ENCODE measurements around the gene HMGN4.
A peak's percentile ranks its signal among the peaks of the same experiment; 100 is the strongest.
"Not testable (repeated sequence)": the region's sequence is repeated elsewhere in the genome, so short reads cannot be mapped to it uniquely, and the experiment has no call there.

Gene HMGN4

DNA sequence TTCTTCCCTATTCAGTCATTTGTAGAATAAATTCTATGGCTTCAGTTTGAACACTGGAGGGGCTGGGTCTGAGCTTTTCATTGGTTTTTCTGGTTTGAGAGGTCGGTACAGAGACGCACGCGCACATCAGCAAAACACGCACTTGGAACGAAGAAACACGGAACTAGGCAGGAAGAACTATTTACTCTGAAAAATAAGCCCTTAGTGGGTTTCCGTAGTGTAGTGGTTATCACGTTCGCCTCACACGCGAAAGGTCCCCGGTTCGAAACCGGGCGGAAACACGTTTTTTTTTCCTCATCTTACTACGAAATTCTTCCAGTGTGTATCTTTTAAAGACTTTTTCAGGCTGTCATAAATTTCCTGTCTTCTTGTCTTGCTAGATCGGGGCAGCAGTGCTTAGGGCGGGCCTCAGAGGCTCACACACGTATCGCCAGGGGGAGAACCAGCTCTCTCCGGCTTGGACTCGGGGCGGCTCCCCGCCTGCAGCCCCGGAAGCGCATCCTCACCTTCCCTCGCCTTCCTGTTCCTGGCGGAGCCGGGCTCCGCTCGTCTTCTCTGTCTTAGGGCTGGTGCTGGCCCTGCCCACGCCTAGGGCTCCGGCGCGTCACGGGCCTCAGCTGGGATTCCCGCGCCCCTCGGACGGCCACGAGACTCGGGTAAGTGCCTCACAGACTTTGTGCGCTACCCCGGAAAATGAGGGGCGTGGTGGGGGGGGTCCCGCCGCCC, at the start of gene HMGN4:
TSS of gene HMGN4 (plus strand) at position 521 of the 726 bp plus-strand sequence. CDS start 6,841 bp downstream, outside the sequence.
- DNase-seq: peak; percentile 72

DNA sequence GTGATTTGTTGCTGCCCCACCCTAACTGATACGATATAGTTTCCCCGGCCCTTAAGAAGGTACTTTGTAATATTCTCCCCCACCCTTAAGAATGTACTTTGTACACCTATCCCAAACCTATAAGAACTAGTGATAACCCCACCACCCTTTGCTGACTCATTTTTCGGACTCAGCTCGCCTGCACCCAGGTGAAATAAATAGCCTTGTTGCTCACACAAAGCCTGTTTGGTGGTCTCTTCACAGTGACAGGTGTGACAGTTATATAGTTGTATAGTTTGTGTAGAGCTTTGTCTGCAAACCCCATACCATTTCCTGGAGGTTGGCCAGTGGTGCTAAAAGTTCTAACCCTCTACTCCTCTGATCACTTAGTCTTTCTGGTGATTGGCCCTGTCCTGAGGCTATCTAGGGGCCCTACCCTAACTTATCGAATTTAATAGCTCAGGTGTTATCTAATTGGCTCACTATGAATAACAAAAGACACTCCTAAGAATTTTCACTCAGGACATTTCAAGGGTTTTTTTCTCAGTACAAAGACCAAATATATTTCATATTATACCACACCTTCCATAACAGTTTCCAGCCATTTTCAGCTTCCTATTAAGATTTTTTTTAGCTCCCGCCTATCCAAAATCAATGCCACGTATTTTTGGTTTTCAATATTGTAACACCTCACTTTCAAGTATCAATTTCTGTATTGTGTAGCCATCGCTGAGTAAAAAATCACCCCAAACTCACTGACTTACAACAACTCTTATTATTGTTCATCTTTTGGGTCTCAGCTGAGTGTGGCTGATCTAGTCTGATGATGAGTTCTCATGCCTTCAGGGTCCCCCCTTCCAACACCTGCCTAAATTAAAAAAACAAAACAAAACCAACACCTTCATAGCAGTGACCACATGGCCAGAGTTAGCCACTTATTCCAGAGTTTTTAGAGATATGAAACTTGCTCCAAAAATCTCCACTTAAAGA, 47.9 kb upstream of the HMGN4 start:
- no peak for DNase-seq

DNA sequence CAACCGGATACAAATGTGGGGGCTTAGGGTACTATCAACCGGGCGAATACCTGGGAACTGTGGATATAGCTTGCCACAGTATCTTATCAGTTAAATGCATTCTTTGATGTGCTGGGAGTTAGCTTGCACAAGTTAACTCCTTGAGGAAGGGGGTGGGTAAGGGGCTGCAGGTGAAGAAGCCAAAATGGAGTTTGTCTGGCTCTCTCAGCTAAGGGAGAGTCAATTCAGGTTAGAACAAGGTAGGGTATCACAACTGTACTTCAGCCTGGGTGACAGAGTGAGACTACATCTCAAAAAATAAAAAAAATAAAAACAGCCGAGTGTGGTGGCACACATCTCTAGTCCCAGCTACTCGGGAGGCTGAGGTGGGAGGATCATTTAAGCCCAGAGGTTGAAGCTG, 46.6 kb upstream of the HMGN4 start:
- DNase-seq: no peak

DNA sequence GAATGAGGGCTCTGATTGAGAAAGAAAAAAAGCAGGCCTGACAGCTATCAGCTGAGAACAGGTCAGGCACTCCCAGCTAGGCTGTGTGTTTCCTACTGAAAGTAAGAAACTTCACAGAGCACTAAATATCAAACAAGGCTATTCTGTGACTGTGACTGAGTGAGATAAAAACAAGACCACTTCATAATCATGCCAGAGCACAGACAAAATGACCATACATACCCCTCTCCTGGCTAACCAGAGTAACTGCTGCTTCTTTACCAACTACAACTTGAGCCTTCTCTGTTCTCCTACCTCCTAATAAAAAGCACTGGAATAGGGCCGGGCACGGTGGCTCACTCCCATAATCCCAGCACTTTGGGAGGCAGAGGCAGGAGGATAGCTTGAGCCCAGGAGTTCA, 44.9 kb upstream of the HMGN4 start:
- DNase-seq: no peak

DNA sequence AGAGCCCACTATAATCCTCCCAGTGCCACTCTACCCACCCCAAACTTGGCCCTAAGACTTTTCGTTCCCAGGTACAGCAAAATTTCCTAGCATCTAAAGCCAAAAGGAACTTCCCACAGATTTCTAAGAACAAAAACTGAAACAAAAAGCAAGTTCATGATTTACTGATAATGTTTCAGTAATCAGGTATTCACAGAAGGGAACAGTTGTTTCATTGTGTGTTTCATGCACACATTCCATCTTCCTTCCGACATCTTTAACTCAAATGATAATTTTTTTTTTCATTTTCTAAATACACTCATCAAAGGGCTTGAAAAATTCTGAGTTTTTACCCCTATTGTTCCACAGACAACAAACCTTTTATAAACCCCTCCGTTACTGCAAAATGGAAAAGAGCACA, 44.0 kb upstream of the HMGN4 start:
- no peak for DNase-seq

DNA sequence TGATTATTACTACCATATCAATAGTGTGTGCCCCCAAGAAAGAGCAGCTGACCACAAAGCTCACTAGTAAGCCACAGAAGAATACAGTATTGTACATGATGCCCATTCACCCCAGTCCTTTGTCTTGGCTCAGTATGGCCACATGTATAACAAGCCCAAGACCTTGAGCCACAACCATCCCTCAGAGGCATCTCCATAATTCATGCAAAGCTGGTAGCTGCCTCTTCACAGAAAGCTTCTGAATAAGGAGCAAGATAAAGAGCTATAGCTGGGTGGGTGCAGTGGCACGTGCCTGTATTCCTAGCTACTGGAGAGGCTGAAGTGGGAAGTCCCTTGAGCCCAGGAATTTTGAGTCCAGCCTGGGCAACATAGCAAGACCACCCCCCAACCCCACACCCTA, 42.9 kb upstream of the HMGN4 start:
- no peak for DNase-seq

DNA sequence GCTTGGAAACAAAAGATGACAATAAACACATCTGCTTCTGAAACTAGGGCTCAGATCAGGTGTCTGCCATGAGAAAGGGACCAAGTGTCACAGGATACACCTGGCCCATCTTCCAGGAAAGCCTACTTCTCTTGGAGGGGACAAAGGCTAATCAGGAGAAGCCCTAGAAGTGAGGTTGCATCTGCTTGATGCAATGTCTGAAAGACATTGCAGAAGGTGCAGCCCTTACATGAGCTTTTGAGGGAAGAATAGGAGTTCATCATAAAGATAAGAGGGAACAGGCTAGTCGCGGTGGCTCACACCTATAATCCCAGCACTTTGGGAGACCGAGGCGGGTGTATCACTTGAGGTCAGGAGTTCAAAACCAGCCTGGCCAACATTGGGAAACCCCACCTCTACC, 40.6 kb upstream of the HMGN4 start:
- DNase-seq: no peak

DNA sequence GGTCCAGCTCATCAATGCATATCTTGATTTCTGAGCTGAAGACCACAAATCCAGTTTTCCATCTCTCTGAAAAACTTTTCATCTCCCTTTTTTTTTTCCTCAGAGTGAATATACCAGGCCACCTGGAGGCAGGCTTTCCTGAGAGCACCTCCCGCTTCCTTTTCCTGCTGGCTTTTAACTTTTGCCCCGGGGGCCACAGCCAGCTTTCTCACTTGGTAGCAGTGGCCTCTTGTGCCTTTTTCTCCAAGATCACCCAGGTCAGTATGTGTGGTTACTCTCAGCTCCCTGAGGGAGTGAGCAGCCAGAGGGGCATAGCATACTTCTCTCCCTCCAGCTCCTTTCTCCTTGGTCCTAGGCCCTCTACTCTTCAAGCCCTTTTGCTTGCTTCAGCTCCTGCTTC, 38.1 kb upstream of the HMGN4 start, which contains the start of gene BTN1A1:
TSS of gene BTN1A1 (plus strand) at position 202 of the 400 bp plus-strand sequence. CDS start 984 bp downstream, outside the sequence.
- DNase-seq: no peak

DNA sequence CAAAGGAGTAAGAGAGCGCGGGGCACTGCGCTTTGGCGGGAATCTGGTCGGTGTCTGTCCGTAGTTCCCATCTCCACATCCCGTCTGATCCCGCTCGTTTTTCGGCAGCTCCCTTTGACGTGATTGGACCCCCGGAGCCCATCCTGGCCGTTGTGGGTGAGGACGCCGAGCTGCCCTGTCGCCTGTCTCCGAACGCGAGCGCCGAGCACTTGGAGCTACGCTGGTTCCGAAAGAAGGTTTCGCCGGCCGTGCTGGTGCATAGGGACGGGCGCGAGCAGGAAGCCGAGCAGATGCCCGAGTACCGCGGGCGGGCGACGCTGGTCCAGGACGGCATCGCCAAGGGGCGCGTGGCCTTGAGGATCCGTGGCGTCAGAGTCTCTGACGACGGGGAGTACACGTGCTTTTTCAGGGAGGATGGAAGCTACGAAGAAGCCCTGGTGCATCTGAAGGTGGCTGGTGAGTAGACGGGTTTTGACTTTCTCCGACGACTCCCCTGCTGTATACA, 36.6 kb upstream of the HMGN4 start:
- peak; percentile 26 for DNase-seq

DNA sequence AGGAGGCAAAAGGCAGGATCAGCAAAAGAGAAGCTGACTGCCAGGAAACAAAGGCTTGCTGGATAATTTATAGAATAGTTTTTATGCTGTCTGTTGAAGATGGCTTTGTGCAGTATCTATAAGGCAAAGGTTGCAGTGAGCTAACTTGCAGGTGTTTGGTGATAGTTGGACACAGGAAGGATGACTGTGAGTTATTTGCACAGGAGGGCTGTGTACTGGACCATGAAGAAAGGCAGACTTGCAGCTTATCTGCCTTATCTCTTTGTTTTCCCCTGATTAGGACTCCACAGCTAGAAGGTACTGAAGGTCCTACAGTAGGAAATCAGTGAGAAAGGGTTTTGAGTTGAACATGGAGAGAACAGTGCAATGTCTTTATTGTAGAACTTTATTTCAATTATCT, 36.0 kb upstream of the HMGN4 start:
- no peak for DNase-seq

DNA sequence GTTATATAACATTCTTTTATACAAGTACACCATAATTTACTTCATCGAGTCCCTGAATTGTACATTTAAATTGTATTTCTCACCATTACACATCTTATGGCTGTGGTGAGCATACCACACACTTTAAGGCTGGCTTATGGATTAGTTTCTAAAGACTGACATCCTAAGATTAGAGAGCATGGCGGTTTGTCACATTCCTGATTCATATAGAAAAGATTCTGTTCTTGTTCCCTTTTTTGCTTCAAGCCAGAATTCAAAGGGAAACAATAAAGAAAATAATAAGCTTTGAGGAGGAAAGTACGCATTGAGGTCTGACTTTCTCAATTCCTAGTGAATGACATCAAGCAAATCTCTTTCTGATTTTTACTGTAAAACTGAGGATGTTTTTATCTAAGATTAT, 35.5 kb upstream of the HMGN4 start:
- DNase-seq: no peak

DNA sequence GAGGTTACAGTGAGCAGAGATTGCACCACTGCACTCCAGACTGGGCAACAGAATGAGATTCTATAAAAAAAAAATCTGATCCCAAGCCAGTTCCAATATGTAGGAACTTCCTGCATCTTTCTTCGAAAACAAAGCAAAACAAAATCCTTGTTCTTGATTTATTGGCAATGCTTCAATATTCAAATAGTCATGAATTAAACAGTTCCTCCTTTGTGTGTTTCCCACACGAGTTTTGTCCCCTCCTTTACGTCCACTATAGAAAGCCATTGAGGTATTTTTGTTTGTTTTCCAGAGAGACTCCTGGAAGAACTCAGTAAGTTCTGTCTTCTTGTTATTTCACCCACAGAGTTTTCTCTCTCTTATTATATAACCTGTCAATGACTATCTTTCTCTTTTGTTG, 30.5 kb upstream of the HMGN4 start:
- DNase-seq: no peak

DNA sequence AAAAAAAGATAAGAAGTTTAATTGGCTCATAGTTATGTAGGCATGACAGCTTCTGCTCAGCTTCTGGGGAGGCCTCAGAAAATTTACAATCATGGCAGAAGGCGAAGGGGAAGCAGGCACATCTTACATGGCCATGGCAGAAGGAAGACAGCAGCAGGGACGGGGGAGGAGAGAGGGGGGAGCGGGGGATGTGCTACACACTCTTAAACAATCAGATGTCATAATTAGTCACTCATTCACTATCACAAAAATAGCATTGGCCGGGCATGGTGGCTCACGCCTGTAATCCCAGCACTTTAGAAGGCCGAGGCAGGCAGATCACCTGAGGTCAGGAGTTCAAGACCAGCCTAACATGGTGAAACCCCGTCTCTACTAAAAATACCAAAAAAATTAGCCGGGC, 27.1 kb upstream of the HMGN4 start:
- DNase-seq: not testable (repeated sequence)

DNA sequence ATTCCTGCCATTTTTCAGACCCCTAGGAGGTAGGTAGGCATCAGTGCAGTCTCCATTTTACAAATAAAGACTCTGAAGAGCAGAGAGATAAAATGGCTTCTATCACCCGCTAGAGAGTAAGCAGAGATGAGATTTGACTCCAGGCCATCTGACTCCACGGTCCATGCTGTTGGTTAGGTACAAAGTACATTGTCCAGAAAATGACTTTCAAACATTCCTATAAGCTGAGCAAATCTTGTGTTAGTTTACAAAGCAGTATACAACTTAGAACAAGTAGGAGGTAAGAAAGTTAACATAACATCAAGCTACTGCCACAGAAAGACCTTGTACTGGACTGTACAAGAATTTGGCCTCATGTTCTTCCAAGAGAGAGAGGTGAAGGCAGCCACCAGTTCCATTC, 23.2 kb upstream of the HMGN4 start:
- no peak for DNase-seq

DNA sequence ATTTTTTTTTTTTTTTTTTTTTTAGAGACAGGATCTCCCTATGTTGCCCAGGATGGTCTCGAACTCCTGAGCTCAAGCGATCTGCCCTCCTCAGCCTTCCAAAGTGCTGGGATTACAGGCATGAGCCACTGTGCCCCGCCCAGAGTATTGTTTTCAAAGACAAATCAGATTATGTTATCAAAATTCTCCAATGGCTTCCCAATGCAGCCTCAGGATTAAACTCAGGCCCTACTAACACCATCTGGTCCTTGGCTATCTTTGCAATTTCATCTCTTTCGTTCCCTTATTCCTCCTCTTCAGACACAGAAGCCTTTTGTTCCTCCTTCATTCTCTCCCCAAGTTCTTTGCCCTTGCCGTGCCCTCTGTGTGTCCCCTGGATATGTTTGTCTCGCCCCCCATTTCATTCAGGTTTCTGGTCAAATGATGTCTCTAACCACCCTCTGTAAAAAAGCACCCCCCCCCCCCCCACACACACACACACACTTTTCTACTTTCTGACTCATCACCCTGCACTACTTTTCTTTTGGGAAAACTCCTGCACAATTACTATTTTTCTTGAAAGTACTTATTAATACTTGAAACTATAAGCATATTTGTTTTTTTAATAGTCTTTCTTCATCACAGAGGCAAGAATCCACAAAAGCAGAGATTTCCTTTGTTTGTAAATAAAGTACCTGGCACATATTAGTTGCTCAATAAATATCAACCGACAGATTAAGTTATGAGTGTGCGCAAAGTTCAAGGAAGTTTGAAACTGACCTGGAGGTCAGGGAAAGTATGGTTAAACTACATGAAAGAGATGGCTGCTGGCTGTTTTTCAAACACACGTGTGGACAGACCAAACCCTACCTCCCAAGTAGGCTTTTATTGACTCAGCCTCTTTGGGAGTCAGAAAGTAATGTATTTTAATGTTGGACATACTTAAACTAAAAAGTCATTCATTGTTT, 21.4 kb upstream of the HMGN4 start:
- no peak for DNase-seq

DNA sequence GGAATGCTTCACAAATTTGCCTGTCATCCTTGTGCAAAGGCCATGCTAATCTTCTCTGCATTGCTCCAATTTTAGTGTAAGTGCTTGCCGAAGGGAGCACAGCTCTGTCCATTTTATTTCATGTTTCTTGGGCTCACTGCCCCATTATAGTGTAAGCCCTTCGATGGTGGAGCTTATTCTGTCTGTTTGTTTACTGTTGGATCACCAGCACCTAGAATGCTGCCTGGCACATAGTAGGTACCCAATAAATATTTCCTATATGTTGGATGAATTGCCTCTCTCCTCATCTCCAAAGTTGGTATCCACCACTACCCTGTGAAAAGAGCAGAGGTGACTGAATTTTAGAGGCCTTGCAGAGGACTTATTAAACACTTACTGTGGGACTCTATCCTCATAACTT, 18.8 kb upstream of the HMGN4 start:
- no peak for DNase-seq

DNA sequence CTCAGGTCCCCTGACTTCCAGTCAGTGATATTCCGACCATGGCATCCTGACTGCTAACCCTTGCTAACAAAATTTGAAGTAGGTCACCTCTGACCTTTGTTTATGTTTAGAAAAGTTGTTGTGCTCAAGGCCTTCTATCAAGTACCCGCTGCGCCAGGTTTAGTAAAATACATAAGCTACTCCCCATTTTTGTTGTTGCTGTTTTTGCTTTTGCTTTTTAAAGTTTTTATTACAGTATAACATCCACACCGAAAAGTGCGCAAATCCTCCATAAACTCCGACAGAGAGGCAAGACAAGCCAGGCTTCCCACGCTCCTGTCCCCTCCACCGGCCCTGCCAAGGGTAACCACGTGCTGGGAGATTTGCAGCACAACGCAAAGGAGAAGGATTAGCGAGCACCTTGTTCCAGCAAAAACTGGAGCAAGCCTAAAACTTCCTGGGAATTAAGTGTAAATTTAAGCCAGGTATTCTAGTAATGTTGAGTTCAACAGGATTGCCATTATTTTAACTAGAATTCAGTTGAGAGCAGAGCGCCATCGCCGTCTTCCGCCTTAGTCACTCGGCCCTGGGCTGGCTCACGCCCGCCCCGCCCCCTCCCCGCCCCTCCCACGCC, 17.8 kb upstream of the HMGN4 start:
- DNase-seq: no peak

DNA sequence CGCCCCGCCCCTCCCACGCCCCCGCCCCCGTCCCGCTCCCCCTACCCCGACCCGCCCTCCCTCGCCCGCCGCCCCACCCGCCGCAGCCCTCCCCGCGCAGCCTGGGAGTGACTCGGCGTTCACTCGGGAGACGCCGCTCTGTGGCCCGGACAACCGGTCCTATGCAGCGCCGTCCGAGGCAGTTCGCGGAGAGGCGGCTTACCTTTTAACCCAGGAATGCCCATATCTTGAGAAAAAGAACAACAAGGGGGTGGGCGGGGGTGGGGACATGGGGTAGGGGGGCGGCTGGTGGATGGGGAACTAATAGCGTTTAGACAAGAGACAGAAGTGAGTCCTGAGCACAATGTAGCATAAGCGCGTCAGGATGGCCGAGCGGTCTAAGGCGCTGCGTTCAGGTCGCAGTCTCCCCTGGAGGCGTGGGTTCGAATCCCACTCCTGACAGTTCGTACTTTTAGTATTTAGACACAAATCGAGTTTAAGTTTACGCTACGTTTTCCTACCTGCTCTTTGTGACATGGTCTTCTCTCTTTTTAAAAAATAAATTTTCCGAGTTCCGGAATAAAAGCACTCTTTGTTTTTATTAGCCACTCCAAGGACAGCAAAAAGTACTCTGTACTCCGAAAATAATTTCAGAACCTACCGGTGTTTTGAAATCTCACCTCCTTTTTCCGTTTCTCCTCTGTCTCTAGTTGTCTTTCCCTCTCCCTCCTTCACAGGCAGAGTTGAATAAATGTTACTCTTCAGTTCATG, 17.1 kb upstream of the HMGN4 start:
- DNase-seq: peak; percentile 78

DNA sequence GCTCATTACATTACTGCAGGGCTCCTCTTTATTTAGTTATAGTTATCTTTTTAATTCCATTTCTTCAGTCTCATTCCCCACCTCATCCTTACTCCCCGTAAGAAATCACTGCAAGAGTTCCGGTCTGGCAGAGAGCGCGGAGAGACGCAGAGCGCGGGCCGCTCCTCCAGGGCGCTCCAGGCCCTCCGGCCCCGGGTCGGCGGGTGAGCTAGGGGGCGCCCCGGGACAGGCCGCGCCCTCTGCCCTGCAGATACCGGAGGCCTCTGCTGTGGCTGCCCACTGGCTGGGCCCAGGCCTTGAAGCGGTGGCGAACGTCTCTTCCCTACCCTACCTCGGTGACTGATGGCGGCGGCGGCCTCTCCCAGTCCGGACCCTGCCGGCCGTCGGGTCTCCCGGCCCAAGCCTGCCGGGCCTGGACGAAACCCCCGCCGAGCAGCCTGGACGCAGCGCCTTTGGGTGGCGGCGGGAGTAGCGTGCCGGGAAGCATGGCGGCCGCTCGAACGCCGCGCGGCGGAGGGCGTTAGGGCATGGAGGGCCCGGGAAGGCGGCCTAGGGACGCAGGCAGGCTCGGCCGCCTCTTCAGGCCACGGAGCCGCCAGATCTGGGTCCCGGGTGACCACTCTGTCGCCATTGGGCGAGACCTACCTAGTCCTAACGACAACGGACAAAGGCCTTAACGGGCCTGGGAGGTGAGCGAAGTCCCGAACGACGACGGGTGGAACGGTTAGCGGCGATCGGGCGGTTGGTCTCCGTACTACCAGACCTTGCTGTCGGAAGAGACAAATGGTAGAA, 16.4 kb upstream of the HMGN4 start:
- peak; percentile 66 for DNase-seq

DNA sequence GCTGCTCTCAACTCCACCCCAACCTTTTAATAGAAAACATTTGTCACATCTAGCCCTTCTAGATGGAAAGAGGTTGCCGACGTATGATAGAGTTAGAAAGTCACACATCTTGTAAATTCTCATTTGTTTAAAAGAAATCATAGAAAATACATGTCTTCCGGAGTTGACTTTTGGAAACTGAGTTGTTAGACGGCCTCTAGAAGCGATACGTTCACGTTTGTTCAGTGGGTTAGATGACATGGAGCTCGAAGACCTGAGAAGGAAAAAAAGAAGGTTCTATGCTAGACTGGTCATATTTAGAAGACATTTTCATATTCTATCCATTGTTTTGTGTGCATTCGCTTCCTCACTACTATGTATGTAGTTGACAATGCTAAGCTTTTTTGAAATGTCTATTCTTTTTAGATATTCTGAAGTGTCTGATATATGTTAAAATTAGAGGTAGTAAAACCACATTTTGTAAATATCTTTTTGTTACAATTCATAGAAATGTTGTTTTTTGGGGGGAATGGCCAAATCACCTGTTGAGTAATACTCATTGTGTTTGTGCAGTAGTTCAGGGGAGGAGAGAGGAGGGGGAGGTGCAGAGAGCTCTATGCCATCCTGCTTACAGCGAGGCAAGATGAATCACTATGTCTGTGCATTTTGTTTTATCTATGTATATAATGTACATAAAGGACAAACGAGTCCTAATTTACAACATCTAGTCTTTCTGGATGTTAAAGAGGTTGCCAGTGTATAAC, 15.5 kb upstream of the HMGN4 start:
- not testable (repeated sequence) for DNase-seq
